Stimulated activated naive CD8-positive, alpha-beta T cell treated with anti-CD3 and anti-CD28 coated beads, Interleukin-15, Interleukin-2, amounts not matched to agents 100 U/mL and 50 U/mL, for 24 hours (primary cell): ENCODE measurements around the gene ASTN1.

Experiments used
- ATAC-seq: fragments of 150-1000 bp; cut with Tn5 transposase; one replicate; pipeline ENCODE4 v1.10.0; 2021
- DNase-seq: peaks from one replicate; pipeline ENCODE4 v3.0.0; 2021

ASTN1 gene

DNA sequence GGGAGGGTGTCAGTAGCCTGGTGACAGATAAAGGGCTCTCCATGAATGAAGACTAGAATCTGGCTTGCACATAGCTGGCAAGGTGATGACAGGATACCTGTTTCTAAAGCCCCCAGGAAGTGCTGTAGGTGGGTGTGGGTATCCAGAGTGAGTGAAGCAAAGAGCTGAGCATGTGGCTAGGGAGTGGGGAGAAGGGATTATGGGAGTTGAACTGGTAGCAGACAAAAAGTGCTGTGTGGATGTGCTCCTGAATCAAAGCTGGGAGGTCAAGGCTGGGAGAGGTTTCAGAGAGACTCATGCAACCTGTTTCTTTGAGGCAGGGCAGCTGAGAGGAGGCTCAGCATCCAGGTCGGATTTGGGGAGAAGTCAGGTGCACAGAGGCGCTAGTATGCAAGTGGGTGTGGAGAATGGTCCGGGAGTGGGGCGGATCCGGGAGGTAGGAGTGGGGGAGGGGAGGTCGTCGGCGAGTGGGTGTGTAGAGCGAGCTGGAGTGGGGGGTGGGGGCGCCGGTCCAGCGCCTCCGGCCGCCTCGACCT lies 600 bp downstream of the ASTN1 start:
- DNase-seq (no peak), ATAC-seq (no peak)

DNA sequence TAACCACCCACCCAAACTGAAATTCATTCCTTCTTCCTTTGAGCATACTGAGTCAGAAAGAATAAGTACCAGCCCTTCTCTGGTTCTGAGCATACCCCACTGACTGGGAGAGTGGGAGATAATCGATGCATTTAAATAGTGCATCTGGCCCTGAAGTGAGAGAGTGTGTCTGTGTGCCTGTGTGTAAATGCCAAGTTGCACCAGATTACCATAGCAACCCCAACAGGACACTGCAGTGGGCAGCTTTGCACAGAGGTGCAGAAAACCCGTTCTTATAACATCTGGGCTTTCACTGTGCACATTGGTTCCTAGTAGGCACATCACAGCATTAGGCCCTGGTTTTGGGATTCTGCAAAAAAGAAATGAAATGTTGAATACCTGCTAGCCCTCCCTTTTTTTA lies 2.3 kb downstream of the ASTN1 start:
- ATAC-seq = no peak
- no peak for DNase-seq

DNA sequence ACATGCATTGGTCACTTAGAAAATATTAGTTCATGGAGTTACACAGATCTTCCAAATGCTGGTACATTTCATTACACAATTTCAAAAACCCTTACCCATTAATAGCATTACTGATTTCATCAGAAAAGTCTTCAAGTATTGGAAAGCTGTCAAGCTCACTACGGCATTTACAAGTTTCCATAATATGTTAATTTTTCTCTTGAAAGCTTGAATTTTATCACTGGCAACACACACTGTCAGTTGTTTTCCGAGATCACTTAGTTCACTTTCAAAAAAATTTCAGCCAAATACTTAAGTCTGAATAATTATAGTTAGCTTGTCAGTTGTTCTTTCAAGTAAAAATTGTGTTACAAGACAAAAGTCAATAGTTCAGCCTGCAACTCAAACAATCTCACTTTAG lies 18.0 kb downstream of the ASTN1 start:
- DNase-seq (no peak), ATAC-seq (no peak)

DNA sequence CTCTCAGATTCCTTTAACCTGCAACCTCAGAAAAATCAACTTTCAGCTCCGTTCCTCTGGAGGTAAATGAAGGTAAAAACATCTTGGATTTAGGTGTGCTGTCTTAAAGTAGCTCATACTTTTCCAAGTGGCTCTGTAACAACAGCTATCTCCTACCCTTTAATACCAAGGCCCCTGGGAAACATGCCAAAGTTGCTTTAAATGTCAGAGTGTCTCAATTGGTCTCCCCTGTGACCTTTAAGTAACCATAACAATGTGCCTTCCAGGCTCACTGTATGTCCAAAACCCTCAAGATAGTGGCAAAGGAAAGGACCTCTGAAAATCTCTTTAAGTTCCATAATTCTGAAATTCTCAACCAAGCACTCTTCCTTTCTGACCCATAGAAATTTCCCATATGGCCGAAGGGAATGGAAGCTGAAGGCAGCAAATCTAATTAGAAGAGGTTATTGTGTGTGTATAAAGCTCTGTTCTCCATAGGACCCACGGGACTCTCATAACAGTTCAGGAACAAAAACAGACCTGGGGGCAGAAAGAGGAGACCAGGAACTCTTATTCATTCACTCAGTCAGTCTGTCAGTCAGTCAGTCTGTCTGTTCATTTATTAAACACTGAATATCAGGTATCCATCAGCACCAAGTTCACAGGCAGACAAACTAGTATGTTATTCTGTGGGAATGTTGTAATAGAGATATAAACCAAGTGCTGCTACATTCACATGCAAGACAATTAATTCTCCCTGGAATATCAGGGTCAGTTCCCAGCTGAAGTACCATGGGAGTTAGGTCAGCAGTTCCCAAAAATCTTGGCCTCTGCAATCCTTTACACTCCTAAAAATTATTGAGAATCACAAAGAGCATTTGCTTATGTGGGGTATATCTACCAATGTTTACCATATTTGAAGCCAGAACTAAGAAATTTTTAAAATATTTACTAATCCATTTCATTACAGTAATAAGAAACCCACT lies 19.1 kb downstream of the ASTN1 start:
- no peak for DNase-seq
- no peak for ATAC-seq

DNA sequence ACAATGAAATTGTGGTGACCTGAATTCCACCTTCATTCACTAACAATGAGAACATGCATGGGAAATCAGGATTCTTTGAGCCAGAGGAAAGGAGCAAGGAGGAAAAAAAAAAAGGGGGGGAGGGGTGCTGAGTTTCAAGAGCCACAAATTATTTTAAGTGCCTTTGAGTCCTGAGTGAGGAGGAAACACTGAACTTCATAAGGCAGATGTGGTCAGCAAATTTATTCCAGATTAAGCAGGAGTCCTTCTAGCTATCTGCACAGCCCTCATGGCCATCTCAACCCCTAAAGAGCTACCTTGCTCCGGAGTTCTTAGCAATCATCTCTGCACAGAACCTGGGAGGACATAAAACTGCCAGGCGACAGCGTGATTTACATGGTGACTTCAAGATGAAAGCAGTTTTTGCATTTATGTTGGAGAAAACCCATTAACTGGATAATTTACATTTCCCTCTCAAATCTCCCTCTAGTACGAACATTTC lies 21.7 kb downstream of the ASTN1 start:
- no peak for DNase-seq
- ATAC-seq = no peak

DNA sequence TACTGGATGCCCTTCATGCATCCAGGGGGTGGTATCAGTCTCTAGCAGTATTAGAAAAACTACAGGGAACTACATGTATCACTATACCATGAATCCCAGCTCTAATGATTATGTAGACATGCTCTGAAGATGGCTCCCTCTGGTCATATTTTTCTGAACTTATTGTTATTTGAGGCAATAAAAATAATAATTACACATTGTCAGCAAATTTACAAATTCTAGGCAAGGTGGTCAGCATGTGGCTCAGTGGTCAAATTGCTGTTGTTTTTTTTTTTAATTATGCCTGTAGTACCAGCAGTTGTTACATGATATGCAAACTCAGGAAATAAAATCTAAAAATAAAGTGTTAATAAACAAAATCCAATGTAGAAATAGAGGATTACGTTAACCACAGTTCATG lies 22.5 kb downstream of the ASTN1 start:
- no peak for DNase-seq
- ATAC-seq = no peak

DNA sequence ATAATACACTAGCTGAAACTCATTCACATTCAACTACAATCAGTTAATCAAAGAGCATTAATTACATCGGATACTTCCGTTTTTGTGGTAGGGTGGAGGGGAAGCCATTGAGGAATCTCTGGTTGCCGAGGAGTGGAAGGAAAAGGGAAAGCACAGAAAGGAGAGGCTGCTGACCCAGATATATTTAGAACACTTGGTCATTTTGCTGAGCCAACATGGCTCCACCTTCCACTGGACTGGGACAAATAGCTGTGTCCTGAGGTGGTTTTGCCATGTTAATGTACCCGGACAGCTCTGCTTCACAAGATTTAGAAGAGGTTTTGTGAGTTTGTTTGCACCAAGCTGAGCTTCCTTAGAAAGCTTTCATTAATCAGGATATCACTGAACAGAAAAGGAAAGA lies 26.2 kb downstream of the ASTN1 start:
- DNase-seq = no peak
- no peak for ATAC-seq

DNA sequence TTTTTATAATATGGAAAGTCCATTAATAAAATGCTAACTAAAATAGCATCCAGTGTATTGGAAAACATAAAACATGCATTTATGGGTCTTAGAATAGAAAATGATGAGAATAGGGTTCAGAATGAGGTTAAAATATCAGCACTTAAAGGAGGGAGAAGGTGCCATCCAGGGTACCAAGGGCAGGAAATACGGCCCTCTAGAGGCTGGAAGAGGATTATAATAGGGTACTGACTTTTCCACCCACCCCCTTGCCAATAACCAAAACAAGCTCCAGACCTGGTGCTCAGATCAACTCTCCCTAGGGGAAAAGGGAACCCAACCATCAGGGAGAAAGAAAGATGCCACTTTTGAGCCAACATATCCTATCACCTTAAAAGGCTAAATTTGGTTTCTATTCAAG lies 26.7 kb downstream of the ASTN1 start:
- DNase-seq = no peak

DNA sequence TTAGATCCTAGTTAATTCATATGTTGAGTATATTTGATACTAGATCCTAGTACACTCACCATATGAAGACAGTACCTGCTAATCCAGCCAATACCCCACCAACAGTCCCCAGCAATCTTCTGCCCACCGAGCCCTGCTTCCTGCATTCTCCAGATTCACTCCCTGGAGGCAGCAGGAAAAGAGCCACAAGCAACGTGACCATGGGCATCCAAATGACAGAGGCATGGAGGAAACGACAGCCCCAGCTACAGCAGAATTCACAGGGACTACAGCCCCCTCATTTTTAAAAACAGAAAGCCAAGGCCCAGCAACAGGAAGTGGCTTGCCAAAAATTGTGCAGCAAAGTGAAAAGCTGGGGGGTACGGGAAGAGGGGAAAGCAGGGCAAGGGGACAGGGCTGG lies 29.3 kb downstream of the ASTN1 start:
- ATAC-seq (no peak), DNase-seq (no peak)

More for the DNA sequence above, 26.7 kb downstream of the ASTN1 start:
- ATAC-seq = no peak

DNA sequence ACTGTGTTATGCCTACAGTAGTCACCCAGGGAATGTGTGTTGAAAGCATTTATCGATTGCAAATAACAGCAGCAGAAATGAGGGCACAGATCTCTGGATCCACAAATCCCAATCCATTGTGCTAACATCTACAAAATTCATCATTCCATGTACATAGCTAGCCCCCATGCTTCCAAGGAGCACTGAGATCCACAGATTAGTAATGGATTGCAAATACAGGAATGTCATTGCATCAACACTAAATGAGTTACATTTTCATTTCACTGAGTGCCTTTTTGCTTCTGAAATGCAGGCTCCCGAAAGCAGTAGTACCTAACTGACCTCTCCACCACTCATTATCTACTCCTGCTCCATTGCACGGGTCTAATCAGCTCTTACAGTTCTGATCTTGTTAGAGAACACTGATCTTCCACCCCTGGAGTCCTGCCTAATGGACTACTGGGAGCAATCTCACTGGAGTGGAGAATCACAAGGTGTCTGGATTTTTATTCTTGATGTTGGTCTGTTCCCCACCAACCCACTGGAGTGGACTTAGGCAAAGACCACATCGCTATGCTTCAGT lies 30.5 kb downstream of the ASTN1 start:
- DNase-seq (no peak), ATAC-seq (no peak)

DNA sequence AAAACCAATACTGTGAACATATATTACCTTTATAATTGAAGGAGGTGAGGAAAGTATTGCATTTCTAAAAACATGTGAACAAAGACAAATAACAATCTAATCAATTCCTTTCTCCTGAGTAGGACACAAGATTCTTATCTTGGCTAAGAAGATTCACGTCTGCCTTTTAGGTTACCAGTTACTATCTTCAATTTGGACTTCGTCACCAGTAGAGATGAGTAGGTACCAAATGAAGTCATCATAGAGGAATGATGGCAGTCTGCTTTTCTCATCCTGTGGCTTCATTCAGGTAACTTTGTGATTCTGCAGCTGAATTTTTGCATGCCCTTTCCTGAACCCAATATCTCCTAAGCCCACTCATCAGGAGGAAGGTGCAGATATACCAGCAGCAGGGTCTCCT lies 32.4 kb downstream of the ASTN1 start:
- DNase-seq (no peak), ATAC-seq (no peak)

DNA sequence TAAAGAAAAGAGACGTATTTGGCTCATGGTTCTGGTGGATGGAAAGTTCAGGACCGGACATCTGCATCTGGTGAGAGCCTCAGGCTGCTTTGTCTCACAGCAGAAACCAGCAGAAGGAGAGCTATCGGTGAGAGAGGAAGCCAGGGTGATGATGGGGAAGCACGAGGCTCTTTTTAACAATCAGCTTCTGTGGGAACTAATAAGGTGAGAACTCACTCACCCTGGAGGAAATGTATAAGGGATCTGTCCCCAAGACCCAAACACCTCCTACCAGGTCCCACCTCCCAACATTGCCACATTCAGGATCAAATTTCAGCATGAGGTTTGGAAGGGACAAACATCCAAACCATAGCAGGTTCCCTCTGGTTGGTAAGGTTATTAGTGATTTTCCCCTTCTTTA lies 32.8 kb downstream of the ASTN1 start:
- DNase-seq (no peak), ATAC-seq (no peak)

DNA sequence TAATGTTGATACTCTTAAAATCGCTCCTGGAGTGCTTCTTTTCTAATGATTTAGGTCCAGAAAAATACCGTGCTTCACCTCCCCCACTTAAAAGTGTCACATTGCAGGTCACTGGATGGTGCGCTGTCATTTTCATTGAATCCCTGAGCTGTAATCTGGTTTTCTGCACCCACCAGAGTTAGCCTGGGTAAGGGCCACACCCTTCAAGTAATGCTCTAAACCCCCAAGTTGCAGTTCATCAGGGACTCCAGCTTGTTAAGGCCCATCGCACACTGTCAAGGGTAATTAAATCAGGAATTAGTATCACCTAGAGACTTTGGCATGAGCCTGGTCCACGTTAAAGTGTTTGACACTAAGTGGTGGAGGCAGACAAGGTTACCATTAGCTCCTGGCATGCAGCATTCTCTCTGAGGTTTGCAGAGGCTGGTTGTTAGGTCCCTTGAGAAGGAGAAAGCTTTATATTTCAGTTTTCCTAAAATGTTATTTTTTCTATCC lies 34.0 kb downstream of the ASTN1 start:
- no peak for ATAC-seq

DNA sequence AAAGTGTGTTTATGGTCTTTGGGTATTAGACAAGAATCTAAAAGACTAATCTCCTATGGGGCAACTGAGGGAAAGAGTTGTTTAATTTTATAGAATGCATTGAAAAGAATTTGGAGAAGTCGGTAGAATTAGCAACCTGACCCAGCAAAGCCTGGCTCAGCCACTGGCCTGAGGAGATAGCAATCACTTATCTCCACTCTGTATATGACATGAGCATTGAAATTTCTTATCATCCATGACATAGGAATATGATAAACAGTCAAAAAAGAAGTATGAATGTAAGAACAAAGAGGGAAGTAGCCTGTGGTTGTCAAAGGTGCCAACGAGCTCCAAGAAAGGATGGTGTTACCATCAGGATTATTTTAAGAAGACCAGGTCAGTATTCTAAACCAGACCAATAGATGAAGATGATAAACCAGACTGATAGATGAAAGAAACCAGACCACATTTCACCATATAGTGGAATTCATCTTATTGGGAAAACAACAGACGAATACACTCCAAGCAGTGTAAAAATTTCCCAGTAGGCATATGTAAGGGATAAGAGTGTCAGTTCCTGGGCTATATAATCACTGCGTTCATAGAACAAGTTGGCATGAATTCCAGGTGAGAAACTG lies 35.7 kb downstream of the ASTN1 start:
- ATAC-seq (no peak), DNase-seq (no peak)

More for the DNA sequence above, 34.0 kb downstream of the ASTN1 start:
- no peak for DNase-seq

DNA sequence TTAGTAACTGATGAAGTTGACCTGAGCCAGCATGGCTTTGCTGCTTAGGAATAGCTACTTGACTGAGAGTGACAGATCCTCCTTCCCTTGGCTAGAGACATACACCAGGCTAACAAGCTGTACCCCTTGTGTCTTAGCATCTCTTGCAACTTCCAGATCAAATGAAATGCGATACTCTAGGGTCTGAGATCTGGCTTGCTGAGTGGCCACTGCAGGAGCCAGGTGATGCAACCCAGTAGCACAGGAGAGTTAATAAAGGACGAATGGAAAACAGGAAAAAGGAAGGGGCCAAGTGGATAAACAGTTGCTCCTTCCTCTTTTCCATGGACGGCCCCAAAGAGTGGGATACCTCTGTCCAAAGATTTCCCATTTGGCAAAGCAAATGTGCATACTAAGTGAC lies 38.2 kb downstream of the ASTN1 start:
- DNase-seq (no peak), ATAC-seq (no peak)

DNA sequence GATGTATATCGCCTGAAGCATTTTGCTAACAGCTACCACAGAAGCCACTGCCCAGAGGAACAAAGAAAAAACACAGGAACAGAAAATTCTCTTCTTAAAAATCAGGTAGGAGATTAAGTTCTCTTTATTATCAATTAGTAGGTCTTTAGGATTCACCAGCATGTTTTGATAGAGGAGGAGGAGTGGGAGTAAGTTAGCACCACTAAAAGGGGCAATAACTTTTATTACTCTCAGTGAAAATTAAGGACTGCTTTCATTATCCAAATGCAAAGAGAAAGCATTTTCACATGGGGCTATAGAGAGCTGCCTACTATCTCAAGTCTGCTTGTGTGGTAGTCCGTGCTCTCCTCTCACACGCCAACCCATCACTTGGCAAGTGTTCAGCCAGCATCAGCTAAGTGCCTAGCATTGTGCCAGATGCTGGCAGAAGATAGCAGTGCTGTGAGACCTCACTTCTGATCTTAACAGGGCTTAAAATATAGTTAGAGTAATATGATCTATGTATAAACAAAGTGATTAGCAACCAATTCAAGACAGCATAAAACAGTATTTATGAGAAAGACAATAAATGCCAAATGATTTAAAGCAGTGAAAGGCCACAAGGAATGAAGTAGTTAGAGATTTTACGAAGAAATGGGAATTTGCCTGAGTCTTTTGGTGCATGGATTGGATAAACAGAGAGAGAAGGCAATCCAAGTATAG lies 39.8 kb downstream of the ASTN1 start:
- ATAC-seq (no peak), DNase-seq (no peak)

DNA sequence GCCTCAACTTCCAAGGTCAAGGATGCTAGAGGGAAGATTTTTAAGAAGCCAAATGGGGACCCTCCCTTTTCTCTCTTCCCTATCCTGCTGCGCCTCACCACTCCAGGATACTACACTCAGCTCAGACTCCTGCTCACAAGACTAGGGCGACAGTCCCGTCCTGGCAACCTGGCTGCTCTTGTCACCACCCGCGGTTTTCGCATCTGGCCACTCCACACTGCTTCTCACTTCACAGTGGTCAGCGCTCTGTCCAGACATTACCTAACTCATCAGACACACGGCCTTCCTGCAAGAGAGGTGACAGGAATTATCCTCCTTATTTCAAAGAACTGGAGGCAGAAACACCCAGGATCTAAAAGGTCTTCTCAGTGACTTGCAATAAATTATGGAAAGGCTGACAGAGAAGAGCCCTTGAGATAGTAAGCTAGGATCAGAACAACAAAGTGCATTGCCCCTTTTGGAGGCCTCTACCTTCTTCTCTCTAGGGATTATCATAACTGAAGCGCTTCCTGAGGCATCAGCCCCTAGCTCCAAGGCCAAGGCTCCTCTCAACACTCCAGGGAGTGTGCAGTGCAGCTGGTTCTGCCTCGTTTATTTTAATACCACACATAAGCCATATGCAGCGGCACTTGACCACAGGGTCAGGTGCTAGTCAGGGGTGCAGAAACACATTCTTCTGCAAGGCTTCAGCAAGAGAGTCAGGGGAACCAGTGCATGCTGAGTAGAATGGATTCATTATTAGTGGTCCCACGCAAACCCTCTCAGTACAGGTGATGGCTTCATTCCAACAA lies 41.9 kb downstream of the ASTN1 start:
- ATAC-seq (no peak), DNase-seq (no peak)

DNA sequence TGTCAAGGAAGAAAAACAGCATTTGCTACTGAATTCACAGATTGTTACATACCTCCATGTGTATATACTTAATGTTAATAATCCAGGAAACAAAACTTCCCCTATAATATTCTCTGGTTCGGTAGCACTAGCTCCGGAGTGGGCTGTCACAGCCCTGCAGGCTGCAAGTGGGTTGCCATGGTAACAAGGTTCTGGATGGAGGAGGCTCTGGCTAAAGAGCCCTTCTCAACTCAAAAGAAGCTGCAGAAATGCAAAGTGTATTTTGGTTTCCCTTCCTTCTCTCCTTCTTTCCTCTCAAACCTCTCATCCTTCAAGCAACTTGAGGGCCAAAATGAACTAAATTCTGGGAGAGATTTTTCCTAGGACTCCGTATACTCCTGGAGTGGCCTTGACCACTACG lies 45.2 kb downstream of the ASTN1 start:
- ATAC-seq (no peak), DNase-seq (no peak)

DNA sequence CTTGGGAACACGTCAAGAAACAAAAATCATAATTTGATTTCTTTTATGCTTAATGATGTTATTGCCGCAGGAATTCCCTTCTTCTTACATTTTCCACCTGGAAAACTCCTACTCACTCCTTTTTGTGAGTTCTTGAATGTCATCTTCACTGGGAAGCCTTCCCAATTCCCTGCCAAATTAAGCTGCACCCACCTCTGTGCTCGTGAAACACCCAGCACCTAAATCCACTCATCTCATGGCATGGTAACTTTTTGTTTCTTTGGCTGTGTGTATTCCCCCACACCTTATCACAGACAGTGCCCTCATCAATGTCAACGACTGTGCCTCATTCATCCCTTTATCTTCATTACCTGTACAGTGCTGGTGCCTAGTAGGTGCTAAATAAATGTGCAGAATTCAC lies 45.6 kb downstream of the ASTN1 start:
- DNase-seq (no peak), ATAC-seq (no peak)

DNA sequence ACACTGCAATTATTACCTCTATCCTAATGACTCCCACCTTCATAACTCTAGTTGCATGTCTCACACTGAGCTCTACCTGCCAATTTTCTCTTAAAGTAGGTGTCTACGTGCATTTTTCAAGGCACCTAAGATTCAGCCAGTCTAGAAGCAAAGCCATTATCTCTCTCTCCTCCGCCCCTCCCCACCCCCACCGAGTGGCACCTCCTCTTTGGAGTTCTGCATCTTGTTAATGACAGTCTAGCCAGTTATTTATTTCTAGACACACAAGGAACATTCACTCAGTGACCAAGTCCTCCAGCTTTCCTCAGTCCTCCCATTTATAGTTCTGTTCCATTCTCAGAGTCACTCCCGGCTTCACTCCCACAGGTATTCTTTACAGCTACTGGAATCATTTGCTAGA lies 47.6 kb downstream of the ASTN1 start:
- DNase-seq (no peak), ATAC-seq (no peak)

DNA sequence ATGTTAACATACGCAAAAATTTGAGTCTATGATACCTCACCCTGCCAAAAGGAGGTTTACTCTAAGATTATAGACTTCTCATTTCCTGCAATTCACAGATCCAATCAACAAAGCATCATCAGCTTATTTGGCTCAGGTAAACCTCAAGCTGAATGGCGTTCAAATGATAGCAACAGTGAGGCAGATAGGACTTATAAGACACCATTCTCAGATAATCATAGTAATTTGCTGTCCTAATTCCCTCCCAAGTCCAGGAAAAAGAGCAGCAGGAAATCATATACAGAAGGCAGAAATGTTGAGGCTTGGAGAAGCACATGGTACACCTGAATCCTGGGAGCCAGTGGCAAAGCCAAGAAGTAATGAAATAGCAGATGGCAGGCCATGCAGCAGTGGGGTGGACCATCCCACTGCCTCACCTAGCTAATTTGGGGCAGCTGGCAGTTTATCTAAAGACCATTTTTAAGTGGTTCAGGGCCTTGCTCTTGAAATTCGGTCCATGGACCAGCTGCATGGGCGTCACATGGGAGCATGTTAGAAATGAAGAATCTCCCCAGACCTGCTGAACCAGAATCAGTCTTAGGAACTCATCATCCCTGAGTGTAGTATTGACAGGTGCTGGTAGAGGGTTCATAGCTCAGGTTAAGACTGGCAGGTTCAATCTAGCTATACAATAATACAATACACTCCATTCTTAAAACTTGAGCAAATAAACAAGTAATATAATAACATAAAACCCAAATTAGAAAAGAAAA lies 57.7 kb downstream of the ASTN1 start:
- DNase-seq = no peak
- no peak for ATAC-seq
